Fibroblast of the conjunctiva (primary cell): Measurements from ENCODE around the gene P4HTM.
"Not testable (repeated sequence)": the region's sequence is repeated elsewhere in the genome, so short reads cannot be mapped to it uniquely, and the experiment has no call there.

ENCODE experiments used
- DNase-seq: peaks from one replicate; pipeline ENCODE4 v3.0.0-alpha.2; 2010; ENCODE audit warnings: low read depth

The P4HTM gene

DNA sequence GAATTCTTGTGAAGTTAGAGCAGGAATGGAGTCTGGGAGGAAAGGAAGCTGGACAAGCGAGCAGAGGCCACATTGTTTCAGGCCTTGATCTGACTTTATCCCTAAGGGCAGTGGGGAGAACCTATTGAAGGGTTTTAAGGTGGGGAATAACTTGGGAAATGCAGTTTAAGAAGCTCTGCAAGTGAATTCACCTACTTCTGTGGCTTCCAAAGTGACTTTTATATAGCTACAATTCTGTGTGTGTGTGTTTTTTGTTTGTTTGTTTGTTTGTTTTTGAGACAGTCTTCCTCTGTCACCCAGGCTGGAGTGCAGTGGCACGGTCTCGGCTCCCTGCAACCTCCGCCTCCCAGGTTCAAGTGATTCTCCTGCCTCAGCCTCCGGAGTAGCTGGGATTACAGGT is 18.6 kb downstream of the P4HTM start:
- DNase-seq, result not testable (repeated sequence)

GRCh38 chr3:49009396-49009795 is 19.4 kb downstream of the P4HTM start:
- no peak for DNase-seq

GRCh38 chr3:49012441-49013017 is 22.5 kb downstream of the P4HTM start:
- DNase-seq, result no peak

DNA sequence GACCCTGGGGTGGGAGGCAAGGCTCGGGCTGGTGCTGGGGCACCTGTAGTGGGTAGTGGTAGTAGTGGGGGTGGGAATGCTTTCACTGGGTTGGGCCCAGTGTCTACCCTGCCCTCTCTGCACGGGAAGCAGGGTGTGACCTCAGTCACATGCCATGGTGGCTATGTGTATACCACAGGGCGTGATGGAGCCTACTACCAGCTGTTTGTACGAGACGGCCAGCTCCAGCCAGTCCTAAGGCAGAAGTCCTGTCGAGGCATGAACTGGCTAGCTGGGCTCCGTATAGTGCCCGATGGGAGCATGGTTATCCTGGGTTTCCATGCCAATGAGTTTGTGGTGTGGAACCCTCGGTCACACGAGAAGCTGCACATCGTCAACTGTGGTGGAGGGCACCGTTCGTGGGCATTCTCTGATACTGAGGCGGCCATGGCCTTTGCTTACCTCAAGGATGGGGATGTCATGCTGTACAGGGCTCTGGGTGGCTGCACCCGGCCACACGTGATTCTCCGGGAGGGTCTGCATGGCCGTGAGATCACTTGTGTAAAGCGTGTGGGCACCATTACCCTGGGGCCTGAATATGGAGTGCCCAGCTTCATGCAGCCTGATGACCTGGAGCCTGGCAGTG is 23.2 kb downstream of the P4HTM start:
- no peak for DNase-seq

GRCh38 chr3:49013738-49014660 is 24.0 kb downstream of the P4HTM start:
- DNase-seq, result no peak

DNA sequence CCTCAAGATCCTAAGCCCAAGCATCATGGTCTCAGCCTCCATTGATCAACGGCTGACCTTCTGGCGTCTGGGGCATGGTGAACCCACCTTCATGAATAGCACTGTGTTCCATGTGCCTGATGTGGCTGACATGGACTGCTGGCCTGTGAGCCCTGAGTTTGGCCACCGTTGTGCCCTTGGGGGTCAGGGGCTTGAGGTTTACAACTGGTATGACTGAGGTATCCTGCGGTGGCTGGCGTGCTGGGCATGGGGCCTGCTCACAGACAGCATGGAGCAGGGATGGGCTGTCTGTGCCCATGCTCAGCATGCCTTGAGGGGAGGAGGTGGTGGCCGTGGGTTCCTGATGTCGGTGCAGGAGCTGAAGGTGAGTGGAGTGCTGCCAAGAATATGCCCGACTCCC is 25.0 kb downstream of the P4HTM start:
- DNase-seq, result no peak

DNA sequence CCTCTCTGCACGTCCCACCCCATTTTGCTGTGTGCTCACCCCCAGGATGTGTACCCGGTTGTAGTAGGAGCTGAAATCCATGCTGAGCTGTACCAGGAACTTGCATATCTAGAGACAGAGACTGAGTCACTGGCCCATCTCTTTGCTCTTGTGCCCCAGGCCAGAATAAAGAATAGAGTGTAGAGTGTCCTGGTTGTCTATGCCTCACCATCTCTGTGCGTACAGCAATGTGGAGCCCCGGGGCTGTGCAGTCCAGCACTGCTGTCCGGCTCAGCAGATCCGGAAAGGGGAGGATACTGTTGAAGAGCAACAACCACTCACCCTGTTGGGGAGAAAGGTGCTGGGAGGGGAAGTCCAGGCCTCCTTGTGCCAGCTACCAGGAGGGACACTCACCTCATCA is 25.7 kb downstream of the P4HTM start:
- DNase-seq, result no peak

DNA sequence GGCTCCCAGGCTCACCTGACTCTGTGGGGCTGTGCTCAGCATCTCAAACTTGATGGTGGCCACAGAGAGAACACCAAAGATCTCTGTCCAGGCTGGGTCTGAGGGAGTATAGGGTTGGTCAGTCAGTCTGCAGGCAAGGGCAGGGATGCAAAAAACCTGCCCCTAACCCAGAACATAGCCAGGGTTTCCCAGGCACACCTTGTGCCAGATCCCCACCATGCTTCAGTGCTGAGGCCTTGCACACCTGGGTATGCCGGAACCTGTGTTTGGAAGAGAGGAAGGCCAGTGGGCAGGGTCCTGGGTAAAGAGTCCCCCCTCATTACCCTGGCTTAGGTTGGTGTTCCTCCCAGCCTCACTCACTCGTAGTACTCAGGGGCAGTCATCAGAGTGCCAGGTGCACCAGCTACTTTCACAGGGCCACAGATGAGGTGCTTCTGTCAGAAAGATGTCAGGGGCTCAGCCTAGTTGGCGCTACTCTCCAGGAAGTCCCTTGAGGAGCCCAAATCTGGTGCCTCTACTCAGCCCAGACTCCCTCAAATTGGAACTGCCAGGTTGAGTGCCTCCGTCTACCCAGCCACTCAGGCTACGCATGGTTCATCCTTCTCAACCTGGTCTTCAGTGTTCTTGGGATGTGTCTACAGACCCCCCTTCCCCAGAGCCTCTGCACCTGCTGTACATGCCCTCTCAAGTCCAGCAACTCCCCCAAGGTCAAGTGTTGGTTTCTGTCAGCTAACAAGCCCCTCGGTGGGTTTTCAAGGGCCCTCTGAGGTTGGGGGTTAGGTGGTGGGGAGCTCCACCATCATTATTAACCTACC is 26.6 kb downstream of the P4HTM start:
- DNase-seq, result no peak

- DNase-seq, result no peak
Measured at GRCh38 chr3:49017229-49017970, 27.4 kb downstream of the P4HTM start.

- no peak for DNase-seq
Measured at GRCh38 chr3:49017971-49018706, 28.1 kb downstream of the P4HTM start, which contains the start of gene DALRD3. TSS of gene DALRD3 (minus strand) at chr3:49018580. CDS start at chr3:49018564, 16 bp downstream.

DNA sequence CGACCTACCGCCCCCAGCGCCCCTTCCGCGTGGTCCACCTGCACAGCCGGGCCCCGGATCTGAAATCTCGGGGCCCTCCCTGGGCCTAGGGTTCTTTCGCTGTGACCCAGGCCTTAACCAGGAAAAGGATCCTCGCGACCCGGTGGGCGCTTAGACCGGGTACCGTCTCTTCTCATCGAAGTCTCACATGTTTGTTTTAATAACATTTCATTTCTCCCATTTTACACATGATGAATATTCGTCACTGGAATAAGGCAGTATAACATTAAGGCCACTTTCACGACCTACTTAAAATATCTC is 28.6 kb downstream of the P4HTM start:
- no peak for DNase-seq

DNA sequence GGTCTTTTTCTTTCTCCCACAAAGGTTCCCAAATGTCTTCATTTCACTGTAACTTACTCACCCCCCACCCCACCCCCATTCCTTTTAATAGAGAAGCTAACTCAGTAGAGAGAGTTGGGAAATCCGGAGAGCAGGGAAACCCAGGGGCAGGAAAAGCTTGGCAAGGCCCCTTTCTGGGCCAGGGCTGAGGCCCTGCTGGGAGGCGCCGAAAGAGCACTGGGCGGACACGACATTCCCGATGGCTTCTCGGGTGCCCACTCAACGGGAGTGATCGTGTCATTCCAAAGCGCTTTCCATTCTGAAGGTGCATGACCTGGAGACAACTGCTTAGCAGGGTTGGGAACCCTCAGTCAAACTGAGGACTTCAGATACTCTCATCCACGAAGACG is 29.9 kb downstream of the P4HTM start:
- no peak for DNase-seq

- DNase-seq, result no peak
Measured at GRCh38 chr3:49020330-49021212, 30.5 kb downstream of the P4HTM start.

- DNase-seq, result peak; percentile 95
Measured at GRCh38 chr3:49021213-49021812, 31.3 kb downstream of the P4HTM start.

- DNase-seq, result peak; percentile 86
Measured at GRCh38 chr3:49021813-49022687, 32.0 kb downstream of the P4HTM start, which contains the start of gene NDUFAF3. TSS of gene NDUFAF3 (plus strand) at chr3:49022121. CDS start at chr3:49022145, 24 bp downstream.

DNA sequence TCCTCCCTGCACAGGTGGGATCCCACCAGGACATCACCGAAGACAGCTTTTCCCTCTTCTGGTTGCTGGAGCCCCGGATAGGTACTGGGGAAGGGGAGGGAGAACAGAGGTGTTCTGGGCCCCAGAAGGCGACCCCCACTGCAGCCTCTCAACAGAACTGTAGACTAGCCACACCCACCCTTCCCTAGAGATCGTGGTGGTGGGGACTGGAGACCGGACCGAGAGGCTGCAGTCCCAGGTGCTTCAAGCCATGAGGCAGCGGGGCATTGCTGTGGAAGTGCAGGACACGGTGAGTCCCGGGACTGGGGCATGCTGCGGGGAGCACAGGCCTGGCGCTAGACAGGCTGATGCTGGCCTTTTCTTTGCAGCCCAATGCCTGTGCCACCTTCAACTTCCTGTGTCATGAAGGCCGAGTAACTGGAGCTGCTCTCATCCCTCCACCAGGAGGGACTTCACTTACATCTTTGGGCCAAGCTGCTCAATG is 32.7 kb downstream of the P4HTM start:
- no peak for DNase-seq

DNA sequence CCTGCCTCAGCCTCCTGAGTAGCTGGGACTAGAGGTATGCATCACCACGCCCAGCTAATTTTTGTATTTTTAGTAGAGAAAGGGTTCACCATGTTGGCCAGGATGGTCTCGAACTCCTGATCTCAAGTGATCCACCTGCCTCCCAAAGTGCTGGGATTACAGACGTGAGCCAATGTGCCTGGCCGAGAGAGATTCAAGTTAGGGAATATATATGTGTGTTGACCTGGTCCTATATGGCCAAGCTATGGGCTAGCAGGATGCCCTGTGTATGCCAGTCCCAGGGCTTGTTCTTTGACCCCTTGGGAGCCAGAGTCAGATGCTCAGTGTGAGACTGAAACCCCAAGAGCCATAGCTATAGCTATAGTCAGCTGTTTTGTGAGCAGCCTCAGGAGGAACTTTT is 33.7 kb downstream of the P4HTM start:
- DNase-seq, result no peak

DNA sequence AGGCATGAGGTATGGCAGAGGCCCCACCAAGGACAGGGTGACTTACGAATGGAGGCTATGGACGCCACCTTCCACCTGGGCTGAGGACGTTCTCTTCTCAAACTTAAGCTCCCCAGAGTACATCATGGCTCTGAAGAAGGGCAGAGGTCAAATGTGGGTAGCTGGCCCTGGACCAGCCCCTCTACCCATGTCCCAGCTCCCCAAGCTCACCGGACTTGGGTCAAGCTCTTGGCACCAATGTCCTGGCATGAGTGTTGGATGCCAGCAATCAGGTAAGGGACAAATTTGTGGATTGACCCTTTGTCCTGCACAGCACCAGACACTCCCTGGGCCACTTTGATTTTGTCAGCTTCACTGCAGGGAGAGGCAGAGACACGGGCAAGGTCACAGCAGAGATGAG is 34.4 kb downstream of the P4HTM start:
- DNase-seq, result no peak
